Body of pancreas (tissue), 4 donors: ENCODE measurements around the gene NPY4R.
"Not testable (repeated sequence)": the region's sequence is repeated elsewhere in the genome, so short reads cannot be mapped to it uniquely, and the experiment has no call there.

Experiments
- CTCF ChIP-seq, 7 experiments: fragments of 450-650 bp in 4 of 7; fragments of 200-600 bp in 3 of 7; sonication (generic) in 3 of 7; IDR thresholded peaks; one replicate each; pipeline ENCODE4 v1.5.1; 2016 to 2019; ENCODE audit warnings: antibody characterized with exemption in 7 of 7
- POLR2A ChIP-seq, 3 donors: fragments of 450-650 bp; IDR thresholded peaks; one replicate each; pipeline ENCODE4 v1.6.1; 2016; ENCODE audit warnings: antibody characterized with exemption in 3 of 3, mild to moderate bottlenecking in 2 of 3

- not testable (repeated sequence) for TF ChIP-seq CTCF, POLR2A (IDR thresholded peaks at IDR 0.05)
These were observed 54.6 kb downstream of the NPY4R start for GRCh38 chr10:46411123-46411522.
